ENCODE data around the gene USP15. TPM values are rescaled to one million over a fixed set of nuclear protein-coding genes. Genes with fewer than 3 reads are reported as not detected.
A peak's percentile ranks its signal among the peaks of the same experiment; 100 is the strongest.

Gene USP15
- total RNA-seq, 1 experiment from 2014 or later, result 41.3 TPM

DNA sequence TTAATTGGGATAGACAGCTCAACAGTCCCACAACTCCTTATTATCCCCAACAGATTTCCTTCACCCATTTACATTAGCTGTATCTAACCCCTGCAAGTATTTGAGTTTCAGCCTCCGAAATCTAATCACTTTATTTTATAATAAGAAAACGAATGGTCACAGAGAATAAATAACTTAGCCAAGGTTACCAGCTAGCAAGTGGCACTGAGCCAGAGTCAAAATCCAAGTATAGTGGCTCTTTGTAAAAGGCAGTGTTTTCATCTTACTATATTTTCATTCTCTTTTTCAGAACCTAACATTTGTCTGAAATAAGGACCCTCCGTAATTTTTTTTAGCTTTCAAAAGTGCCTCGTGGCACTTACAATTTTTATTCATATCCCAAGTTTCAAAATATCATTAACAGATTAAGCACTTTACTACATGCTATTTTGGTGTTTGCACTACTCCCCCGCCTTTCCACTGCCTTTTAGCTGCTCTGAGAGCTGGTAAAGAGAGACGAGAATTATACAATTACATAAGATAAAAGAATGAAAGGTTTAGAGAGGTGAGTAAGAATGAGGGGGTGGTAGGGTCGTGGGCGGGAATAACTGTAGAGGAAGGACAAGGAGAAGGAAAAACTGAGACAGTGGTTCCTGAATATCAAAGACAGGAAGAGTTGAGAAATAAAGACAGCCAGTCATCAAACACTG, 3.7 kb upstream of the USP15 start:
- no peak for DNase-seq (ENCODE audit: low read depth)

GRCh38 chr12:62258231-62258630, 2.0 kb upstream of the USP15 start:
- no peak for DNase-seq (ENCODE audit: low read depth)

DNA sequence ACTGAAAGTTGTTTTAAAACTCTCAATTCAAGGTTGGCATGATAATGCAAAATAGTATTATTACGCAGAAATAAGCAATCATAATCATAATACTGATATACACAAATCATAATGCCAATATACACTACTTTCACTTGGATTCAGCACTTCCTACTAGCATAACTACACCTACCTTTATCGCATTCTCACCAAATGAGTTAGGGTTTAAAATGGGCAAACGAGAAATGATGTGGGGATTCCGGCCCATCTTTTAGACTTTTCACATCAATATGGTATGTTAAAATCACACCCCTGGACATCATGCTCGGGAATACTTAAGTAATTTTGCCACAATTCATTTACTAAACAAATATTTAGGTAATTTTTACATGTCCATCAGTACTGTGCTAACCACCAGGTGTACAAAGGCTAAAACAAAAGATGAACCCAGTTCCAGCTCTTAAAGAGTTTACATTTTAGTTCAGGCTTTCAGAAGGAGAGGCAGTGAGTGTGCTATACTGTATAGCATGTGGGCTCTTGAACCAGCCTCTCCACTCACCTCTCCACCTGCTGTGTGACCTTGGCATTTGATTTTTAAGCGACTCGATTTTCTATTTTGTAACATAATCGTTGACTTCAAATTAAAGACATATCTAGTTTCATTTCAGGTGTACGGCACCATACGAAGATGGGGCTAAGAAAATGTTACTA, 1.1 kb upstream of the USP15 start:
- DNase-seq (ENCODE audit: low read depth), result no peak

- no peak for DNase-seq (ENCODE audit: low read depth)
Measured at GRCh38 chr12:62259631-62259992, 592 bp upstream of the USP15 start.

GRCh38 chr12:62260733-62261683, 804 bp downstream of the USP15 start:
- peak; percentile 49 for DNase-seq (ENCODE audit: low read depth)

GRCh38 chr12:62261876-62262517, 1.8 kb downstream of the USP15 start:
- no peak for DNase-seq (ENCODE audit: low read depth)

GRCh38 chr12:62263232-62263631, 3.0 kb downstream of the USP15 start:
- no peak for DNase-seq (ENCODE audit: low read depth)

- no peak for DNase-seq (ENCODE audit: low read depth)
Measured at GRCh38 chr12:62263966-62264365, 3.8 kb downstream of the USP15 start.

GRCh38 chr12:62264706-62265105, 4.5 kb downstream of the USP15 start:
- DNase-seq (ENCODE audit: low read depth), result no peak

- DNase-seq (ENCODE audit: low read depth), result no peak
Measured at GRCh38 chr12:62265511-62265910, 5.3 kb downstream of the USP15 start.

- DNase-seq (ENCODE audit: low read depth), result no peak
Measured at GRCh38 chr12:62267026-62267425, 6.8 kb downstream of the USP15 start.

DNA sequence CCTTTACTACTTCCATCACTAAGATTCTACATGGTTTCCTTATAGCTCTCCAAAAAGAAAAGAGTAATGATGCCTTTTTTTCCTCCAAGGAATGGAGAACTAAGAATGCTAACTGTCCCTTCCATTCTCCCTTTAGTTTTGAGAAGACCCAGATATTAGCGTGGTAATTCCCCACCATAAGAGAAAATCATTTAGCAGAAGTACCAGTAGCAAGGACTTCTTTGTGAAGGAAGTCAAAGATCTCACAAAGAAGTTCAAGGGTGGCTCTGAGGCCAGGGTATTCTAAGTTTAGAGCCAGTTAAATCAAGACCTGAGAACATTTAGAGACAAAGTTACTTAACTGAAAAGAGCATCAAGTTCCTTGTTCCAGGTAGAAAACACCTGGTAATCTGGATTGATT, 7.3 kb downstream of the USP15 start:
- no peak for DNase-seq (ENCODE audit: low read depth)

DNA sequence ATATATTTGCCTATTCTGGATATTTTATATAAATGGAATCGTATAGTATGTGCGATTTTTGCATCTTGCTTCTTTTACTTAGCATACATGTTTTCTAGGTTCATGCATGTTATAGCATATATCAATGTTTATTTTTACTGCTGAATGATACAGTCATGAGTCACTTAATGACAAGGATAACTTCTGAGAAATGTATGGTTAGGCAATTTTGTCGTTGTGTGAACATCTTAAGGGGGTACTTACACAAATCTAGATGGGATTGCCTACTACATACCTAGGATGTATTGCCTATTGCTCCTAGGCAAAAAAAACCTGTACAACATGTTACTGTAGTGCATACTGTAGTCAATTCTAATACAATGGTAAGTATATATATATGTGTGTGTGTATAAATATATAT, 8.8 kb downstream of the USP15 start:
- peak; percentile 52 for DNase-seq (ENCODE audit: low read depth)

- no peak for DNase-seq (ENCODE audit: low read depth)
Measured at GRCh38 chr12:62269464-62270228, 9.4 kb downstream of the USP15 start.

DNA sequence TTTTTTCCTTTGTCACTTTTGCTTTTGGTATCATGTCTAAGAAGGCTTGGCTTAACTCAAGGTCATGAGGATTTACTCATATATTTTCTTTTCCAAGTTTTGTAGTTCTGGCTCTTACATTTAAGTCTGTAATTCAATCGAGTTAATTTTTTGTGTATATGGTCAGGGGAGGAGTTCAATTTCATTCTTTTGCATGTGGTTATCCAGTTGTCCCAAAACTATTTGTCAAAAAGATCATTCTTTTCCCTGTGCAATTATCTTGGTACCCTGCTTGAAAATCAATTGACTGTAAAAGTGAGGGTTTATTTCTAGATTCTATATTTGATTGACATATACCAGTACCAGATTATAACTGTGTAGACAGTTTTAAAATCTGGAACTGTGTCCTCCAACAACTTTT, 10.2 kb downstream of the USP15 start:
- DNase-seq (ENCODE audit: low read depth), result no peak

- no peak for DNase-seq (ENCODE audit: low read depth)
Measured at GRCh38 chr12:62270872-62271271, 10.7 kb downstream of the USP15 start.

GRCh38 chr12:62272936-62273552, 12.8 kb downstream of the USP15 start:
- no peak for DNase-seq (ENCODE audit: low read depth)

- DNase-seq (ENCODE audit: low read depth), result no peak
Measured at GRCh38 chr12:62273724-62274380, 13.6 kb downstream of the USP15 start.

DNA sequence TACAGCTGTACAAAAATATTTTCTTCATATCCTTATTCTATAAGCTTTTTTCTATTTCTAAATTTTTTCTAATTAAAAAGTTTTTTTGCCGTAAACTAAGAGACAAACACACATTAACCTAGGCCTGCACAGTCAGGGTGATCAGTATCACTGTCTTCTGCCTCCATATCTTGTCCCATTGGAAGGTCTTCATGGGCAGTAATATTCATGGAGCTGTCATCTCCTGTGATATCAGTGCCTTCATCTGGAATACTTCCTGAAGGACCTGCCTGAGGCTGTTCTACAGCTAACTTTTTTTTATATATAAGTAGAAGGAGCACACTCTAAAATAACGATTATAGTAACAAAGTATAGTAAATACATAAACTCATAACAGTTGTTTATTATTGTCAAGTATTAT, 17.8 kb downstream of the USP15 start:
- DNase-seq (ENCODE audit: low read depth), result no peak

DNA sequence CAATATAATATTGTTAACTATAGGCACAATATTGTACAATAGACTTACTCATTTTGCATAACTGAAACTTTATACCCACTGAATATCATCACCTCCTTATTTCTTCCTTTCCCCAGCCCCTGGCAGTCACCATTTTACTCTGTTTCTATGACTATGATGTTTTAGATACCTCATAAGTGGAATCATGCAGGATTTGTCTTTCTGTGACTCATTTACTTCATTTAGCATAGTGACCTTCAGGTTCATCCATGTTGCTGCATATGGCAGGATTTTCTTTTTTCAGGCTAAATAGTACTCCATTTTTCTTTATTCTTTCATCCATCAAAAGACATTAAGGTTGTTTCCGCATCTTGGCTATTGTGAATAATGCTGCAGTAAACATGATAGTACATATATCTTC, 18.9 kb downstream of the USP15 start:
- no peak for DNase-seq (ENCODE audit: low read depth)
